ENCODE data around the gene ZNG1A.
"Not testable (repeated sequence)": the region's sequence is repeated elsewhere in the genome, so short reads cannot be mapped to it uniquely, and the experiment has no call there.

Gene ZNG1A

GRCh38 chr9:212297-212696 lies 33.4 kb upstream of the ZNG1A start:
- TF ChIP-seq CTCF (IDR thresholded peaks at IDR 0.05; ENCODE audit: borderline replicate concordance, control extremely low read depth, extremely low read depth, insufficient read depth, missing control alignments) = no peak
- in situ Hi-C loops (cut with MboI; ENCODE audit: low sequenced_read_pairs, unreplicated experiment) = no loop called here
- DNase-seq (ENCODE audit: low spot score) = no peak

- in situ Hi-C loops (cut with MboI; ENCODE audit: low sequenced_read_pairs, unreplicated experiment) = no loop called here
- TF ChIP-seq CTCF (IDR thresholded peaks at IDR 0.05; ENCODE audit: borderline replicate concordance, control extremely low read depth, extremely low read depth, insufficient read depth, missing control alignments) = no peak
Observed at GRCh38 chr9:211557-211956, 32.7 kb upstream of the ZNG1A start.

GRCh38 chr9:211036-211435 lies 32.2 kb upstream of the ZNG1A start:
- no peak for DNase-seq (ENCODE audit: low spot score)
- no peak for TF ChIP-seq CTCF (IDR thresholded peaks at IDR 0.05; ENCODE audit: borderline replicate concordance, control extremely low read depth, extremely low read depth, insufficient read depth, missing control alignments)
- in situ Hi-C loops (cut with MboI; ENCODE audit: low sequenced_read_pairs, unreplicated experiment) = no loop called here

More at GRCh38 chr9:211557-211956, 32.7 kb upstream of the ZNG1A start:
- DNase-seq (ENCODE audit: low spot score) = no peak

GRCh38 chr9:209143-209758 lies 30.4 kb upstream of the ZNG1A start:
- no peak for DNase-seq (ENCODE audit: low spot score)
- TF ChIP-seq CTCF (IDR thresholded peaks at IDR 0.05; ENCODE audit: borderline replicate concordance, control extremely low read depth, extremely low read depth, insufficient read depth, missing control alignments) = no peak
- in situ Hi-C loops (cut with MboI; ENCODE audit: low sequenced_read_pairs, unreplicated experiment) = no loop called here

- DNase-seq (ENCODE audit: low spot score) = no peak
- no peak for TF ChIP-seq CTCF (IDR thresholded peaks at IDR 0.05; ENCODE audit: borderline replicate concordance, control extremely low read depth, extremely low read depth, insufficient read depth, missing control alignments)
- in situ Hi-C loops (cut with MboI; ENCODE audit: low sequenced_read_pairs, unreplicated experiment) = no loop called here
Observed at GRCh38 chr9:206481-206880, 27.6 kb upstream of the ZNG1A start.

- DNase-seq (ENCODE audit: low spot score); in situ Hi-C loops (cut with MboI; ENCODE audit: low sequenced_read_pairs, unreplicated experiment): not testable (repeated sequence)
Observed at GRCh38 chr9:199601-200000, 20.7 kb upstream of the ZNG1A start.

GRCh38 chr9:178140-178825 lies 573 bp downstream of the ZNG1A start:
- DNase-seq (ENCODE audit: low spot score); in situ Hi-C loops (cut with MboI; ENCODE audit: low sequenced_read_pairs, unreplicated experiment): not testable (repeated sequence)

GRCh38 chr9:169757-170156 lies 9.1 kb downstream of the ZNG1A start:
- DNase-seq (ENCODE audit: low spot score); in situ Hi-C loops (cut with MboI; ENCODE audit: low sequenced_read_pairs, unreplicated experiment): not testable (repeated sequence)

GRCh38 chr9:159871-160270 lies 19.0 kb downstream of the ZNG1A start:
- DNase-seq (ENCODE audit: low spot score); in situ Hi-C loops (cut with MboI; ENCODE audit: low sequenced_read_pairs, unreplicated experiment): not testable (repeated sequence)

GRCh38 chr9:151173-151572 lies 27.7 kb downstream of the ZNG1A start:
- in situ Hi-C loops (cut with MboI; ENCODE audit: low sequenced_read_pairs, unreplicated experiment); DNase-seq (ENCODE audit: low spot score): not testable (repeated sequence)

- DNase-seq (ENCODE audit: low spot score); in situ Hi-C loops (cut with MboI; ENCODE audit: low sequenced_read_pairs, unreplicated experiment): not testable (repeated sequence)
Observed at GRCh38 chr9:139880-140279, 39.0 kb downstream of the ZNG1A start.

- in situ Hi-C loops (cut with MboI; ENCODE audit: low sequenced_read_pairs, unreplicated experiment) = not testable (repeated sequence)
Observed at GRCh38 chr9:117995-118467, 60.8 kb downstream of the ZNG1A start, which contains the start of gene FOXD4. TSS of gene FOXD4 (minus strand) at chr9:118417. CDS start at chr9:118119, 298 bp downstream.

More at GRCh38 chr9:117995-118467, 60.8 kb downstream of the ZNG1A start, which contains the start of gene FOXD4:
- peak; percentile 2 for DNase-seq (ENCODE audit: low spot score)

Measured in GM13976 (cell line).